ENCODE measurements around the gene WDR83.

DNA sequence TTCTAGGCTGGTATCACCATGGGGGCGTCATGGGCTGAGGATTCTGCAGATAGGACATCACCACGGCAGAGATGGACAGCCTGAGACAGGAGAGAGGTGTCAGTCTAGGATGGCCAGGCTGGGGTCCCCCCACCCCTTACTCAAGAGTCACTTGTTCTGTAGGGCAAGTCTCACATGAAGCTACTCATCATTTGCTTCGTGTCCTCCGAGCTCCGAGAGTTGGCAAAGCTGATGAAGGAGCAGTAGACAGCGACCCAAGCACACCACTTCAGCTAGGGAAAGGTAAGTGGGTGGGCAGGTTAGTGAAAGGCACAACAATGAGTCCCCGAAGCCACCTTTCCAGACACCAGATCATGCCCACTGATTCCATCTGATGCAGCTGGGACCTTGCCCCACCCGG lies 1.7 kb downstream of the WDR83 start:
- TF ChIP-seq GATA2 (IDR thresholded peaks at IDR 0.05; ENCODE audit: low read depth, low read length) (no peak), GATA3 (IDR thresholded peaks at IDR 0.05; ENCODE audit: low read depth, low read length) (no peak)

Data from SH-SY5Y (cell line).